Hematopoietic multipotent progenitor cell treated with erythropoietin and hydrocortisone succinate and interleukin-3 and kit ligand, for 4 days (in vitro differentiated cells): ENCODE measurements around the gene ST6GALNAC3.

Experiments
- DNase-seq: peaks from one replicate; pipeline ENCODE4 v3.0.0-alpha.2; 2015

Gene ST6GALNAC3

GRCh38 chr1:76542359-76542758 lies 467.8 kb downstream of the ST6GALNAC3 start:
- no peak for DNase-seq

GRCh38 chr1:76543495-76543894 lies 468.9 kb downstream of the ST6GALNAC3 start:
- DNase-seq = no peak

GRCh38 chr1:76546354-76546933 lies 471.9 kb downstream of the ST6GALNAC3 start:
- DNase-seq = no peak

- DNase-seq = peak; percentile 13
Observed at GRCh38 chr1:76547916-76548315, 473.4 kb downstream of the ST6GALNAC3 start.

DNA sequence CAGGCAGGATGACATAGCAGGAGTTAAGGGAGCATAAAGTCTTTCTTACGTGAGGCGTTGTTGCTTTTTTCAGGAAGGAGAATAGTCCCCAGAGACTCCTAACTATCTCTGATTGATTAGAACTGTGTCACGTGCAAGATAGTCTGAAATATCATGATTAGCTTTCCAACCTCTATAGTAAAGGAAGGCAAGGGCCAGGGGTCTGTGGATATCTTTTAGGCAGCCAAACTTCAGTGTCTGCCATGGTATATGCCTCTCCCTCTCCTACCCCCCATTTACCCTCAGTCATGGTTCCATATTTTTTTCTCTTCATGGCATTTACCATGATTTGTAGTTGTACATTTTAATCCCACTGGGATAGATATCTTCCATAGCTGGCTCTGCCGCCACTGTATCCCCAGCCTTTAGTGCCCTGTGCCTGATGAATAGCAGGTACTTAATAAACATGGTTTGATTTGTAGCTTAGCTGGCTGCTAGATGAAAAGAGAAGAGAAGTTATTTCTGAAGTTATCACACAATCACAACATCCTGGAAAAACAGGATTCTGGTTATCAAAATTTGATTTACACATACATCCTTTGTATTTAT lies 474.1 kb downstream of the ST6GALNAC3 start:
- no peak for DNase-seq

GRCh38 chr1:76554283-76554682 lies 479.7 kb downstream of the ST6GALNAC3 start:
- DNase-seq = no peak

DNA sequence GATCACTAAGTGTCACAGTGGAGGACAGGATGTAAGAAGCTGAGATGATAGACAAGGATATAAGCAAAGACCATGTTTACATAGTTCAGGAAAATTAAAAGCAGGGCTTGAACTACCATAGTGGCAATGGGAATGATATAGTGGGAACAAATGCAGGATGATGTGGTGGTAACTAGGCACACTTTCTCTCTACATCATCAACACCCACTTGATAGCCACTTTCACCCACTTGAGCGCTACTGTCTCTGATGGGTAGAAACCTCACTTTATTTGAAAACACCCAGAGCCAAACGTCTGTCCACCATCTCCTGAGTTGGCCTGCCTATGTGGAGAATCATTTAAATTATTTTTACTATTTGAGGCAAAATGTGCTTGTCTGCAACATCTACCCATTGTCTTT lies 487.7 kb downstream of the ST6GALNAC3 start:
- no peak for DNase-seq

DNA sequence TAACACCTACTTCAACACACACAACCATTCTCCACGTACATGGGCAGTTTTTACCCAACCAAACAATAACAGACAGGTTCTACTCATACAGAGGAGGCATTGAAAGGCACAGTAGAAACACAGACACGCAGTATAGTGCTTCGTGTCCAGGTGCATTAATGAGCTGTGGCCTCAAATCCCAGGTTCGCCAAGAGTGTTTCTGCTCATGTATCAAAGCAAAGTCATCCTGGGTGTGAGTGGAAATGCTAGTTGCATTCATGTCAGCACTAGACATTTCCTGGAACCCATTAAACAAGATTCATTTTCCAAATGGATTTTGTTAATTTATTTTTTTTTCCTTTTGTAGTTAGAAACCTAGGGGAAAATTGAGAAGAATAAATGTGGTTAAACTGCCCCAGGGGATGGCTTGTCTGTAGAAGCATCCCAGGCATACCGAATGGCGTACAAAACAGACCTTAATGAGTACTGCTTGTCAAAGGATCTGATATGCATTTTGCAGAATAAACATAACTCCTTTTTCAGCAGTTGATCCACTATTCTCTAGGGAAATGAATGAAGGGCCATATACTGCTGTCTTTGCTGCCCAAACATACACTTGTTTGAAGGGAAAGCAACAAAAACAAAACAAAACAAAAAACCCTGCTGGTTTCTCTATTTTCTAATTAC lies 494.2 kb downstream of the ST6GALNAC3 start:
- no peak for DNase-seq

DNA sequence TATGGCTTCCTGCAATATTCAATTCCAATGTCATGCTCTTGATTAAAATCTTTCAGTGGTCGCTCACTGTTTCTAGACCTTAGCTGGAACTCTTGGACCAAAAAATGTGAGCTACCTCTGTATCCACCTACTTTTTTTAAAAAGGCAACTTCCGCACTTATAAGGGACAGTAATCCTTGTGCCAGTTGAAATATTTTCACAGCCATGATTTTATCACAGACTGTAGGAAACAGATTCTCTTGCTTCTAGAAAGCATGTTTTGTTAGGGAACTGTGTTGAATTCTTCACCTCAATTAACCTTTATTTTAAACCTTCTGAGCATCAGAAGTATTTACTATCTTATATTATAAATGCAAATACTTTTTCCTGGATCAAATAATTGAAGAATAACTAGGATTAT lies 496.7 kb downstream of the ST6GALNAC3 start:
- DNase-seq = no peak

- DNase-seq = no peak
Observed at GRCh38 chr1:76572229-76572628, 497.7 kb downstream of the ST6GALNAC3 start.

DNA sequence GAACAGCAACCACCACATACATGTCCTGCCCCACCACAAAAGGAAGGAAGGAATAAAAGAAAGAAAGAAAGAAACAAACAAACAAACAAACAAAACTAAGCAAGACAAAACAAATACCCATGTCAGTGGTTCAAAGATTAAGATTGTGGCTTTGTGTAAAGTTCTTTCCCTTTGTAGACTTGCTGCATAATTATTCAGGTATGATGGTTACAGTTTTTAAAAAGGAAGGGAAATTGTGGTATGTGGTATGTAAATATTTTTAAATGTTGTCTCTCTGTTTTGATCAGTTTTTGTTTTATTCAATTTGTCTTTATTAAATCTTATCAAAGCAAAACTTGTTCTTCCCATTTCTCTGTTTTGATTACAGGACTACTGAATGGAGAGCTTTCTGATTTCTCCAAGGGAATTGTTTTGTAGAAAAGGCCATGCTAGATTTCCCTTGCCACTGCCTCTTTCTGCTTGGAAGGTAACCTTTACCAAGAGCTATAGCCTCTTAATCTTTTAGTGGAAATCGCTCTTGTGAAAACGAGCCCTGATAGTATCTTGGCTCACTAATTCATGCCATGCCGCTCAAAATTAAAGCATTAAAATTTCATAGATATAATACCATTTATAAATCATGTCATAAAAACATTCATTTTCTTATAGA lies 502.5 kb downstream of the ST6GALNAC3 start:
- DNase-seq = no peak

- DNase-seq = no peak
Observed at GRCh38 chr1:76577525-76578185, 503.1 kb downstream of the ST6GALNAC3 start.

DNA sequence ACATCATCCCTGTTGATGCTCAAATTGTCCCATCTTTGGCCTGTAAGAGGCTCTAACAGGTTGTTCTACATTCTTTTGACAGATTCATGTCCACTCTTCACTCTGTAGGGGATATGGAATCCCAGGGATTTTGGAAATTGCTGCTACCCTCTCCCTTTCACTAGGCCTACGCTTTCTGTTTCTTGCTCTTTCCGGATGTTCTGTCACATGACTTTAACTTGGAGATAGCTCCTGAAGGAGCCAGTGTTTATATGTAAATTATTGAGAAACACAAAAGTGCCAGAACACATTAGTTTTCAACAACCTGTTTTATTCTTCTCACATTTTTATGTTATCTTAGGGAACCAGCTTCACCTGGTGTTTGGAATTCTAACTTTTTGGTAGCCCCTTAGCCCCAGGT lies 505.7 kb downstream of the ST6GALNAC3 start:
- DNase-seq = no peak

GRCh38 chr1:76581712-76582111 lies 507.2 kb downstream of the ST6GALNAC3 start:
- no peak for DNase-seq

DNA sequence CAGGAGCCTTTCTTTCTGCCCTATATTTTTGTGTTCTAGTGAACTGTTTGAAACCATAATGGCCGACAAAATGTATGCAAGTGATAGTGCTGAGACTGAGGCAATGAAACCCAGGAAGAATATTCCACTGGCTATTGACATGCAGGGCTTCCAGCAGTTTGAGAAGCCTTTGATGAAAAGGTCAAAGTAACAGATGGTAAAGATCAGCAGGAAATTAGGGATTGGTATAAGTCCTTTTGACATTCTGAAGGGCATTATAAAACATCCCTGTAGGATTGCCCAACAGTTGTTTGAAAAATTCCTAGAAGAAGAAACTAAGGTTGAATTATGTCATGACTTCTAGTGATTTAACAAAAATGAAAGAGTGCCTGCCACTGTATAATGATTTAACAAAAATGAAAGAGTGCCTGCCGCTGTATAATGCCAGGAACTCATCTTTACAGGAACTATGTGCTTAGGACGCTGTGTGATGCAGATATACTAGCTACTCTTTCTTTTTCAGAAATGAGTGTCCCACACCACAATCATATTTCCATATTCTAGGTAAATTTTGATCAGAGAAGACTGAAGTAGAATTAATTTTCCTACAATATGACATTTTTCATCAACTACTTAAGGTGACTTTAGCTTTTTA lies 508.8 kb downstream of the ST6GALNAC3 start:
- DNase-seq = no peak

GRCh38 chr1:76583875-76584477 lies 509.4 kb downstream of the ST6GALNAC3 start:
- DNase-seq = no peak

DNA sequence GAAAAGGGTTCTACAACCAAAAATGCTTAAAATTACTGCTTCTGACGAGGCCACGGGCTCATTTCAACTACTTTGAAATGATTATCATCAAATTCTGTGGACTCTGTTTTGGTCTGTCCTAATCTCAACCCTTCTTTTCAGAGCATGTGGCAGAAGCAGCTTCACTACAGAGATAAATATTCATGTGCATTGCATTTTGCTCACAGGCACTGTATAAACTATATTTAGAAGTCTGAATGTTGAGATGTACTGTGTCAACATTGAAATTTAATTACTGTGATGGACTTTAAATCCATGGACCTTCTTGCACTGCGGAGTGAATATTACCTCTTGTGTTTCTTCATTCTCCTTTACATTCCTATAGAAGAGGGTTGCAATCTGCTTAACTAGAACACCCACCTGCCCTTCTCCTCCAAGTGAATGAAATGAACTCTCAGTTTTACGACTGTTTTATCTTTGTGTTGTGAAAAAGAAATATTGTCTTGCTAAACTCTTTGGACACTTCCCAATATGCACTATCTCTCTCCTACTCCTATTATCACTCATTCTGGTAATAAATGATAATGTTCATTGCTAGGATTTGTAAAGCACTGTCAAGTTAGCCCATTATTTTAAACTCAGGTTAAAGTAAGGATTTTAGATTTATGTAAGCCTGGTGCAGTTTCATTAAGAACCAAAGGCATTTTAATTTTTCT lies 511.6 kb downstream of the ST6GALNAC3 start:
- no peak for DNase-seq

DNA sequence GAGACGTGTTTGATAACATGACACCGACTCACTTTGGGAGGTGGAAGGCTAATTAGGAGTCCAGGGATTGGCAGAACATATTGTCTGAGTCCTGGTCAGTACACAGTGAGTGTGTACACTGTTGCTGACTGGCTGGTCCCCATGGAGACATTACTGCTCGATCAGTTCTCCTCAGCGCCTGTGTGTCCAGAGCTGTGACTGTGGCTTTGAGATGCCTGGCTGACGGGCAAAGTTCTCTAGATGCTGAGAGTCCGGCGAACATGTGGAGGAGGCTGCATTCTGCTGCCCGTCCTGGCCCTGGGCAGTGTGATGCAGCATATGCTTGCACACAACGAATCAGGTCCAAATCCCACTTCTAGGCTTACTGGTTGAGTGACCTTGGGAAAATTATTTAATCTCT lies 512.7 kb downstream of the ST6GALNAC3 start:
- no peak for DNase-seq

- DNase-seq = no peak
Observed at GRCh38 chr1:76591461-76591860, 516.9 kb downstream of the ST6GALNAC3 start.

DNA sequence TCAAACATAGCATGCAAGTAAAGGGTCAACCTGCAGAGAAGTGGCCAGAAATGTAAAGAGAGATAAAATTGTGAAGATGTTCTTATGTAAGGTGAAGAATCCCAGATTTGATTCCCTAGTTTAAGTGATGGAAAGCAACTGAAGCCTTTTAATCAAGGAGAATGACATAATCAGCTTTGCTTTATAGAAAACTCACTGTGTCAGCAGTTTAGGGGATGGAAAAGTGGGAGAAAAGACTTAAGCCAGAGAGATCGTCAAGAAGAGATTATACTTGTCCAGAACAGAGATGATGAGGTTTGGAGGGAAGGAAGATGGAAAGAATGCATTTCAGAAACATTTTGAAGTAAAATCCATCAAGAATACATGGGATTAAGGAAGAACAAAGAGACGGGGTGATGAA lies 517.4 kb downstream of the ST6GALNAC3 start:
- DNase-seq = no peak

- DNase-seq = no peak
Observed at GRCh38 chr1:76593141-76593540, 518.6 kb downstream of the ST6GALNAC3 start.

- DNase-seq = no peak
Observed at GRCh38 chr1:76593618-76594017, 519.1 kb downstream of the ST6GALNAC3 start.
